ENCODE measurements around the gene SLC17A9.

SLC17A9 gene

DNA sequence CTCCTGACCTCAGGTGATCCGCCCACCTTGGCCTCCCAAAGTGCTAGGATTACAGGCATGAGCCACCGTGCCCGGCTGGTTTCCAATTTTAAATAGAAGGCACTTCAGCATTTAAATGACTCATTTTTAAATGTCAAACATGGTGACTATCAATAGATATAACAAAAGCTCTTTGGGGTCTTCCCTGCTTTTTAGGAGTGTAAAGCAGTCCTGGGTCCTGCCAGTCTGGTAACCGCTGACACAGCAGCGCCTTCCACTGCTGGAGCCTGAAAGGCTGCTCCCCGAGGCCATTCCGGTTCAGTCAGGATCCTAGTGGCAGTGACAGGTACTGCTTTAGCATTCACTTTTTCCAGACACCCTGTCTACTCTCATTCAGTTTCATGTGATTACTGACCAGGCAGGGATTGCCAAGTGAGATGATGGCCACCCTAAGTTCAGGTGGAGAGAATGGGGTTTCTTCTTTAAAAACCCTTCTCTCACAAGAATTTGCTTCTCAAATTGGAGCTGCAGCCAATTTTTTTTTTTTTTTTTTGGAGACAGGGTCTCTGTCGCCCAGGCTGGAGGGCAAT, 31.3 kb upstream of the SLC17A9 start:
- peak; percentile 75 for DNase-seq

DNA sequence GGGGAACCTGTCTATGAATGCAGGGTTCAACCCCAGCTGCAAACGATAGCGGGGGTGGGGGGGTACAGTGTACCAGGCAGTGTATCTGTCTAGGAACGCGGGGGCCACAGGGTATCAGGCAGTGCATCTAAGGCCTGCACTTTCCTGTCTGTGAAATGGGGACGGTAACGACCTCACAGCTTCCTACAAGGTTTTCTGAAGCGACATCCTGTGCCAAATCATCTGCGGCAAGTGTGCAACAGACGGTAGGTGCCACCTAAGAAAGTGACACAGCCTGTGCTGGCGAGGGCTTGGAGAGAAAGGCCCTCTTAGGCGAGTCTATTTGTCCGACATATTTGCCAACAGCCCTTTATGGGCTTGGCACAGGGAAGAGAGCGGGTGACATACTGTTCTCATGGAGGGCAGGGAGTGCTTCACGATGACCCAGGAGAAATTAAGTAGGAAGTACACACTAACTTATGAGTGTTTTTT, 30.0 kb upstream of the SLC17A9 start:
- DNase-seq, result no peak

DNA sequence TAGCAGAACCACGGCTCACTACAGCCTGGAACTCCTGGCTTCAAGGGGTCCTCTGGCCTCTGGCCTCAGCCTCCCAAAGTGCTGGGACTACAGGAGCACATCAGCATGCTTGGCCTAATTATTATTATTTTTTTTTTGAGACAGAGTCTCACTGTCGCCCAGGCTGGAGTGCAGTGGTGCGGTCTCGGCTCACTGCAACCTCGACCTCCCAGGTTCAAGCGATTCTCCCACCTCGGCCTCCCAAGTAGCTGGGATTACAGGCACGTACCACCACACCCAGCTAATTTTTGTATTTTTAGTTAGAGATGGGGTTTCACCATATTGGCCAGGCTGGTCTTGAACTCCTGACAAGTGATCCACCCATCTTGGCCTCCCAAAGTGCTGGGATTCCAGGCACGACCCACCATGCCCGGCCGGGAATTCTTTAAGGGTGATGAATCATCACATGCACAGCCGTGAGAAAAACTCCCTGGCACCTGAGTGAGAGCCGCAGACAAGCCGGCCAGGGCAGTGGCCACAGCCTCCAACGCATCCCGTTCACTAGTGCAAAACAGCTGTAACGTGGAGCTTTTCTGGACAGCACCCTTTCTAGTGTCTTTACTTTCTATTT, 29.3 kb upstream of the SLC17A9 start:
- DNase-seq, result peak; percentile 15

DNA sequence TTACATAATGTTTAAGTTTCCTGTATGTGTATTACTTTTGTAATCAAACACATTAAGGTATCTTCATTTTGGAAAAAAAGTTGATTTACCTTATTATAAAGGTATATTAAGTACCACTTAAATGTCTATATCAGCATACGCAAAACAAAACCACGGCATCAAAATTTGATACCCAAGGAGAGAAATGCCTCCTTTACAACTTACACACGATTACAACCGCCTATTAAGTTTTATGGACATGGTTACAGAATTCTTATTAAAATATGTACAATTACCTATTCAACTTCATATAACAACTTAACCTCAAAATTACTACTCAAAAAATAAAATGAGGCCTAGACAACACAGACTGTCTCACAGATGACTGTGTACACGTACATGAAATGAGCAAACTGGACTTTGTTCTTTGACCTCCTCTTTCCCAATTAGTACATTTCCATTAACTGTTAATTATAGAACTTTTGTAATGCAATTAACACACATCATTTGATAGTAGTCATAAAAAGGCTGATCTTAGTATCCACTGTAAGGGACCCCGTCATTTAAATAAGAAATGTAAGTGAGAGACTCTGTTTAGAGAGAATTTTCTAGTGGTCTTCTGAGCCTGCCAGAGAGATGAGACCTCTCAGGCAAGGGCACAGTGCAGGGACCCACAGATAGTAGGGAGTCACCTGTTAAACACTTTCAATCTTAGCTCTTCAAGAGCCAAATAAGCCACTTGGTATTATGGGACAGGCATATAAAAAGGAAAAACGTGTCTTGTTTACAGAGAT, 28.7 kb upstream of the SLC17A9 start:
- no peak for DNase-seq

DNA sequence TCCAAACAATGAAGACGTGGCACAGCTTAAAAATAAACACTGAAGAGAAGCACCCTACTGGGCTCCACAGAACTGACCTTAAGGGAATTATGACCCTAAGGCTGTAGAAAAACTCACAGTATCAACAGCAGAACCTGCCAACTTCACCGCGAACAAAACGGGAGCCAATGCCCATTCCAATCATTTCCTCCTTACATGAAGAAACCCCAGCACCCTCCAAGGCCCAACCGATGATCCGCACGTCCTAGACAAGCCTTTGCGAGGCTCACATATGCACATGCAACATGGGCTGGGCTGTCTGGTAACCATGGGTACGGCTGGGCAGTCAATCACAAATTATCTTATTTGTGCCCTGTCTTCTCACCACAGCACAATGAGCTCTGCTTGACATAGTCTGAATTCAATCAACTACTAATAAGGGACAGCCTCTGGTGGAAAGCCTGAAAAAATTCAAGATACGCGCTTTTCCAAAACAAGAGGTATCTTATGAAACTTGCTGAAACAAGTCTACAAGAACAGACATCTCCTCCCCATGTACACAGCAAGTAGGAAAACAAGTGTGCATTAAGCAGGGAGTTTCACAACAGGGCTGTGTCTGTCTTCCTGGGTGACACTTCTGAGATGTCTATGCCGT, 27.9 kb upstream of the SLC17A9 start:
- peak; percentile 28 for DNase-seq

- no peak for DNase-seq
These were observed 27.5 kb upstream of the SLC17A9 start for GRCh38 chr20:62925076-62925419.

- DNase-seq, result peak; percentile 71
These were observed 26.9 kb upstream of the SLC17A9 start for GRCh38 chr20:62925420-62926228.

DNA sequence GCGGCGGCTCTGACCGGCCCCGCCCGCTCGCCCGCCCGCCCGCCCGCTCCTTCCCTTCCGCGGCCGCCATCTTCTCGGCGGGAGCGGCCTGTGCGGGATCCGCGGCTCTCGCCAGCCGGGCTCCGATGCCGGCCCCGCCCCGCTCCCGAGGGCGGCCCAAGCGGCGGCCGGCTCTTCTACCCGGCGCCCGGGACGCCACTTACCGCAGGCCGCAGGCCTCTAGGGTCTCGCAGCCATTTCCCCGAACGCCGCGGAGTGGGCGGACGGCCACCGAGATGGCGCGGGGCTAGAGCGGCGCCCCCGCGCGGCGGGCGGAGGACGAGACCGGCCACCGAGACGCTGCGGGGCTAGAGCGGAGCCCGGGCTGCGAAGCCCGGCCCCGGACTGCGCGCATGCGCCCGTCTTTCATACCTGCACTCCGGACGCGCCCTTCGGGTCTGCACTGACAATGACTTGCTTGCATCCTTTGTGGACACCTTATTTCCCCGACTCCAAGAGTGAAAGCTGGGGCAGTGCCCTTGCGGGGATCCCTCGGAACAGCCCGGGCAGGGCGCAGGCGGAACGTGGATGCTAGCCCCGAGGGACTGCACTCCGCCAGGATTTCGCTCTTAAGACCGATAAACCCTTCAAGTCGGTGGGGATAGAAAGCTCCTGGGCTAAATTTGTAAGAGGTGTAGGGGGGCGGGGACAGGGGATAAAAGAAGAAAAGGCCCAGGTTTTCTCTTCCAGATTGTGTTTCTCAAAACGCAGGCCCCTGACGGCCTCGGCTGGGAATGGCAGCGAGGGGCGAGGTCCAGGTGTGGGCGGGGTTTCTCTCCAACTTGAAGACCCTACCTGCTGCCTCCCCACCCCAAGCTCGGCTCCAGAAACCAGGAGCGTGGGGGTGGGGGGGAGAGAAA, 26.0 kb upstream of the SLC17A9 start, which contains the start of gene DIDO1:
Gene DIDO1 (minus strand): TSS at position 277 of the 899 bp plus-strand sequence.
- DNase-seq, result peak; percentile 95

GRCh38 chr20:62927128-62927705, 25.3 kb upstream of the SLC17A9 start:
- DNase-seq, result peak; percentile 53

DNA sequence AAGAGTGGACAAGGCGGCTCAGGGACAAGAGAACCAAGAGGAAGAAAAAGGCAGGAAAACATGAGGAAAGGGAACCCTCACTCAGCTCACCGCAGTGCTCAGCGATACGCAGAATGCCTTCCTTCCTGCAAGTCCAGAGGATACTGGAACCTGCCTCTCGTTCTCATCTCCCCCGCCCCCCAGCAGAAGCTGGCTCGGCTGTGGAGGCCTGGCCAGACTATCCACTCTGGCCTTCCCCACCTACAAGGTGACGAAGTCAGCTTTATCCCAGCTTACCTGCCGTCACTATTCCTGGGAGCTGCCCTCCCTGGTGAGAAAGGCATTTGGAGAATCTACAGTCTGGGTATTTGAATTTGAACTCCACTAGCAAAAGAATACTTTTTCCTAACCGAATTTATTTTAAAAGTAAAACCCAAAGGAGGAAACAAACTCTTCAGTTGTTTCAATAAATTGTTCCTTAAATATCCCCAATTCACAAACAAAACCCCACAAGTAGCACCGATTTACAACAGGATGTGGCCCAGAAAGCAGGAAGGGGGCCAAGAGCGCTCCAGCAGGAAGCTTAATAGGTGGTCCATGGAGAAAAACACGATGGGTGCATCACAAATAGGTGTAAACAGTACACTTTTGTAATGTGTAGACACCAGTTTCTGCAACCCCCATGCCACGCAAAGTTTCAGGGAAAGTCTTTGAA, 24.1 kb upstream of the SLC17A9 start:
- DNase-seq, result no peak

- no peak for DNase-seq
These were observed 23.4 kb upstream of the SLC17A9 start for GRCh38 chr20:62929051-62929538.

DNA sequence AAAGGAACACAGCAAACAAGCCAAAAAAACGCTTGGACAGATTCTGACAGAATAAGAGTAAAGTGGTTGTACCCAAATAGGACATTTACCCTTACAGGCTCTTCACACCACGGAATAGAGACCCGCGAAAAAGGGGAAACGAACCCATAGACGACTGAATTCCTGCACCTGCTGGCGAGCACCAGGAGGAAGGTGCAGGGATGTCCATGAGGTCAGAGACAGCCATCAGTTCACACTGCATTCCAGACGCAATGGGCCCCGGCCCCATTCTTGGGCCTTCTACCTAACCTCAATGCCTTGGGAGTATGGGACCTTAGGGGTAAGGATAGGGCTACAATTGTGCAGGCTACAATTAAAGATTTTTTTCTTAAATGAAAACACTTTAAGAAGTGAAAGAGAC, 21.0 kb upstream of the SLC17A9 start:
- DNase-seq, result no peak

DNA sequence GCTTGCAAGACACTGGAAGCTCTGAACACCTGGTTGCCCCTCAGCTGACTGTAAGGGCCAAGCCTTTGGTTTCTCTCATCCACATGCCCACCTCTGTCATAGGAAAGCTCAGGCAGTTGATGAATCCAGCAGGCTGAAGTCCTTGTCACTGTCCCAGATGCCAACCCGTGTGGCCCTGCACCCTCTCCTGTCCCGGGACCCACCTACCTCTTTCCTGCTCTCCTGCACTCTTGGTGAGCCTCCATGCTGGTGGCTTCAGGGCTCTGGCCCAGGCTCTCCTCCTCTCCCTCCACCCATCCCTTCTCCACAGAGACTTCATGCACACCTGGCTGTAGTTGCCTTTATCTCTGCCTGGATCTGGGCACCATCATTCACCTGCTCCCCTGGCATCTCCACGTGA, 18.5 kb upstream of the SLC17A9 start:
- DNase-seq, result no peak

DNA sequence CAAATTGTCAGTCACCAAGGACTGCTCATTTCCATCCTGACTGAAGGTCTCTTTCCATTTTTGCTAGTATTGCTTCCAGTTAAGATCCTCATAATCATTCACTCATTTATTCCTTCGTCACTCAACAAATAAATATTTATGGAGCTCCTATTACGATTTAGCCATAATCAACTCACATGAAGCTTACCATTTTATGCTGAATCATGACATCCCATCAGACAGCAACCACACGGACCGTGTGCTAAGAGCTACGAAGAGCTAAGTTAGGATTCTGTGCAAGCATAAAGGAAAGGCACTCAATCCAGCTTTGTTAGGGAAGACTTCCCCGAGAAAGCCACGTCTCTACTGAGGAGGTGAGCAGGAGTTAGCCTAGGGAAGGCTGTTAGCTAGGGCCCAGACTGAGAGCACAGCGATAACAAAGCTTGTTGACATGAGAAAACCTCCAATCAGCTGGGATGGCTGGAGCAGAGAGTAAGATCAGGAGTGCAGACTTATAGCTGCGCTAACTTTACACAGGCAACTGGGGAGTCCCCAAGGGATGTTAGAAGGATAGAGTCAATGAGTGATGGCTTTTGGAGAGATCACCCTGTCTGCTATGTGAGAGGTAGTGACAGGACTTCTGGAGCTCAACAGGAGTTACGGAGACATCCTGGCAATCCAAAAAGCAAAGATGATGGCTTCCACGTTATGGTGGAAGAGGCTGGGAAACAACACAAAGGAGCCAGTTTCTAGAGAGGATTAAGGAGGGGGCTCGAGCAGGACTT, 17.1 kb upstream of the SLC17A9 start:
- no peak for DNase-seq

DNA sequence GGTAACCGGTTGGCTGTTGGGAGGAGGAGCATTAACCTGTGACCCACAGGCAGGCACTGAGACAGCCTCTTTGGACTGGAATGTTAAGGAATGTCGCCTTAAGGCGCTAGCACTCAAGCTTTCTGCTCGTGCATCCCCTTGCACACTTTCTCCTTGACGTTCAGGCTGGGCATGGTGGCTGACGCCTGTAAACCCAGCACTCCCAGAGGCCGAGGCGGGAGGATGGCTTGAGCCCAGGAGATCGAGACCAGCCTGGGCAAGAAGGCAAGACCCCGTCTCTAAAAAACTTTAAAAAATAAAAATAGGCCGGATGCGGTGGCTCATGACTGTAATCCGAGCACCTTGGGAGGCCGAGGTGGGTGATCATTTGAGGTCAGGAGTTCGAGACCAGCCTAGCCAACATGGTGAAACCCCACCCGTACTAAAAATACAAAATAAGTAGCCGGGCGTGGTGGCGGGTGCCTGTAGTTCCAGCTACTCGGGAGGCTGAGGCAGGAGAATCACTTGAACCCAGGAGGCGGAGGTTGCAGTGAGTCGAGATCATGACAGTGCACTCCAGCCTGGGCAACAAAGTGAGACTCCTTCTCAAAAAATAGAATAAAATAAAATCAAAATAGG, 16.4 kb upstream of the SLC17A9 start:
- no peak for DNase-seq

GRCh38 chr20:62937268-62938104, 15.0 kb upstream of the SLC17A9 start:
- DNase-seq, result peak; percentile 98

DNA sequence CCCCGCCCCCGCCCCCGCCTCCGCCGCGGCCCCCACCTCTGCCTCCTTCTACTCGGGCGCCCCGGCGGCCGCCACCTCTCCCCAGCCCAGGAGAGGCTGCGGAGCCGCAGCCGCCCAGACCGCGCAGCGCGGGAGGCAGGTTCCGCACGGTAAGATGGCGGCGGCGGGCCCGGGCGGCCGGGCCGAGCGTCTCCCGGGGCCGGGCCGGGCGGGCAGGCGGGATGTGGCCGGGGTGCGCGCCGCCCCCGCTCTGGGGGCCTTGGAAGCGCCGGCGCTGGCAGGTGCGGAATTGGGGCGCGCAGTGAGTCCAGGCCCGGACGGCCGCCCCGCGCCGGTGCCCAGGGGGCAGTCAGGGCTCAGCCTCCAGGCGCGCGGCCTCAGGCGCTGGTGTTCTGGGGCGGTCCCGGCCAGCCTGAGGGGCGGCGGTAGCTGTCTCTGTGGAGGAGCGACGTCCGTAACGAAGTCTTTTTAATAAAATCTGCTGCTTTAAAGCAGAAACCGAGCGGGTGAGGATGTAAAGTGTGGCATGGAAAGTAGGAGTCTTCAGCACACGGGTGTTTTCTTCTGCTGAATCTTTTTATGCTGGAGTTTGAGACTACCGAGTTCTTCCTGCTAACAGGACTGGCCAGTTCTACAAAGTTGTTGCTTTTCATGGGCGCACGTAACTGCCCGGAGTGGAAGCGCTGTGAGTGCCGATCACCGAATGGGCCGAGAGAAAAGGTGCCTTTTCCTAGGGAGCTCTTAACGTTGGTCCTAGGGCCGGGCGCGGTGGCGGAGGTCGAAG, 14.2 kb upstream of the SLC17A9 start, which contains the start of gene GID8:
Gene GID8 (plus strand): TSS at position 43 of the 784 bp plus-strand sequence. CDS start 3,356 bp downstream, outside the sequence.
- DNase-seq, result peak; percentile 77

Data from DMS53 (cell line).